ENCODE data around the gene AGO1. TPM values are rescaled to one million over a fixed set of nuclear protein-coding genes. Genes with fewer than 3 reads are reported as not detected.

Gene AGO1
- total RNA-seq, 1 experiment from 2014 or later: 36.2 TPM

GRCh38 chr1:35924838-35925237 lies 41.8 kb downstream of the AGO1 start:
- Histone ChIP-seq H4K20me1 (ENCODE audit: insufficient read depth) (no peaks in the 10 kb centered on the region), H2AFZ (ENCODE audit: low read depth, low read length, poor library complexity, severe bottlenecking) (no peak overlapping the region), H3K27ac (ENCODE audit: low read depth, low read length) (no peak overlapping the region), H3K9me2 (ENCODE audit: insufficient read depth) (no peaks in the 10 kb centered on the region), H3K36me3 (ENCODE audit: control insufficient read depth in 1 of 2, insufficient read depth in 2 of 2, low read length in 2 of 2) (peaks cover under 1% of the 10 kb centered on the region in 2 experiments; a peak in 3 of 4 replicates), H3K79me2 (ENCODE audit: insufficient read depth, low read length) (no peaks in the 10 kb centered on the region), H3K4me3 (replicated peaks in 1 of 2; ENCODE audit: low read depth in 1 of 2, low read length in 2 of 2) (no peak overlapping the region), H3K4me1 (ENCODE audit: control insufficient read depth in 1 of 2, insufficient read depth in 2 of 2, low read length in 2 of 2) (peaks cover 2 to 3% of the 10 kb centered on the region in 2 experiments; a peak in 3 of 4 replicates), H3K9me3 (ENCODE audit: control insufficient read depth in 1 of 2, insufficient read depth in 1 of 2, low read depth in 1 of 2, low read length in 2 of 2) (no peaks in the 10 kb centered on the region), H3K27me3 (ENCODE audit: insufficient read depth, low read length) (no peaks in the 10 kb centered on the region), H3K4me2 (ENCODE audit: low read length) (no peak overlapping the region), H3K9ac (ENCODE audit: low read length) (no peak overlapping the region)
- ATAC-seq: no peak
- no TSS peak for BruUV-seq (replicated peaks)
- POLR2A ChIA-PET: no interaction called here
- RAD21 ChIA-PET (ENCODE audit: low non-redundant PET in 1 of 2, low total read pairs in 2 of 2, uncharacterized antibody in 2 of 2, unreplicated experiment in 2 of 2): no interaction called here
- CTCF ChIA-PET: no interaction called here
- no peak for DNase-seq (ENCODE audit: low read depth, low spot score)
- intact Hi-C loops (cut with micrococcal nuclease): no loop called here
- TF ChIP-seq FOSL1 (IDR thresholded peaks at IDR 0.05; ENCODE audit: low read depth) (no peak), ELF1 (IDR thresholded peaks at IDR 0.05; ENCODE audit: borderline replicate concordance, low read depth) (no peak), CEBPB (IDR thresholded peaks at IDR 0.05; ENCODE audit: low read depth) (no peak), CBX3 (IDR thresholded peaks at IDR 0.05; ENCODE audit: low read depth) (no peak), ZNF274 (IDR thresholded peaks at IDR 0.05; ENCODE audit: low read depth, low read length) (no peak), POLR2A (IDR thresholded peaks at IDR 0.05; ENCODE audit: borderline replicate concordance, extremely low read depth, insufficient read depth, insufficient read length) (no peak), SP1 (IDR thresholded peaks at IDR 0.05; ENCODE audit: low read depth) (no peak)
- TF ChIP-seq, protein P1, sequence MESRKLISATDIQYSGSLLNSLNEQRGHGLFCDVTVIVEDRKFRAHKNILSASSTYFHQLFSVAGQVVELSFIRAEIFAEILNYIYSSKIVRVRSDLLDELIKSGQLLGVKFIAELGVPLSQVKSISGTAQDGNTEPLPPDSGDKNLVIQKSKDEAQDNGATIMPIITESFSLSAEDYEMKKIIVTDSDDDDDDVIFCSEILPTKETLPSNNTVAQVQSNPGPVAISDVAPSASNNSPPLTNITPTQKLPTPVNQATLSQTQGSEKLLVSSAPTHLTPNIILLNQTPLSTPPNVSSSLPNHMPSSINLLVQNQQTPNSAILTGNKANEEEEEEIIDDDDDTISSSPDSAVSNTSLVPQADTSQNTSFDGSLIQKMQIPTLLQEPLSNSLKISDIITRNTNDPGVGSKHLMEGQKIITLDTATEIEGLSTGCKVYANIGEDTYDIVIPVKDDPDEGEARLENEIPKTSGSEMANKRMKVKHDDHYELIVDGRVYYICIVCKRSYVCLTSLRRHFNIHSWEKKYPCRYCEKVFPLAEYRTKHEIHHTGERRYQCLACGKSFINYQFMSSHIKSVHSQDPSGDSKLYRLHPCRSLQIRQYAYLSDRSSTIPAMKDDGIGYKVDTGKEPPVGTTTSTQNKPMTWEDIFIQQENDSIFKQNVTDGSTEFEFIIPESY (IDR thresholded peaks at IDR 0.05; ENCODE audit: extremely low read depth, insufficient replicate concordance, low read length): no peak

DNA sequence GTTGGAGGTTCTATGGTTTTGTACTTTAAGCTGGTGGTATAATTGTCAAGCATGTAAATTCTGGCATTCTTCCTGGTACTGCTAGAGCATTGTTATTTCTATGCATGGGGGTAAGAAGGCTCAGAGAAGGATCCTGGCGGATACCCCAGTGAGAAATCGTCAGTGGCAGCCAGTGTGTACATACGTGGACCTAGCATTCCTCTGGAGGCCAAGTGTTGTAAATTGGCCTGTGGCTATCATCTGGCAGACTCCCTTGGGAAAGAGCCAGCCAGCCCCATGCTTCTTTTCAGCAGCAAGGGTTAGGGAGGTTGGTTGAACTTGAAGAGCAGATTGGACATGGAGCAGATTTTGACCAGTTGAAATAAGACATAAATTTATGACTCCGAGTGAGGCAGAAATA lies 42.7 kb downstream of the AGO1 start:
- H3K9me3 ChIP-seq (ENCODE audit: control insufficient read depth in 1 of 2, insufficient read depth in 1 of 2, low read depth in 1 of 2, low read length in 2 of 2): no peaks in the 10 kb centered on the region
- H3K79me2 ChIP-seq (ENCODE audit: insufficient read depth, low read length): no peaks in the 10 kb centered on the region
- no peak overlapping the region for H3K4me3 ChIP-seq (replicated peaks in 1 of 2; ENCODE audit: low read depth in 1 of 2, low read length in 2 of 2)
- H4K20me1 ChIP-seq (ENCODE audit: insufficient read depth): no peaks in the 10 kb centered on the region
- POLR2A ChIA-PET: no interaction called here
- H3K9ac ChIP-seq (ENCODE audit: low read length): no peak overlapping the region
- peaks cover 3 to 6% of the 10 kb centered on the region in 2 experiments; a peak in 3 of 4 replicates for H3K4me1 ChIP-seq (ENCODE audit: control insufficient read depth in 1 of 2, insufficient read depth in 2 of 2, low read length in 2 of 2)
- H3K4me2 ChIP-seq (ENCODE audit: low read length): no peak overlapping the region
- no peaks in the 10 kb centered on the region for H3K9me2 ChIP-seq (ENCODE audit: insufficient read depth)
- CTCF ChIA-PET: interaction anchor here (1.3 kb wide), 1 partner anchor 43 kb away, joined by 3 read pairs; the partner anchor contains the start of gene AGO1
- RAD21 ChIA-PET (ENCODE audit: low non-redundant PET in 1 of 2, low total read pairs in 2 of 2, uncharacterized antibody in 2 of 2, unreplicated experiment in 2 of 2): no interaction called here
- BruUV-seq (replicated peaks): no TSS peak
- H3K27me3 ChIP-seq (ENCODE audit: insufficient read depth, low read length): no peaks in the 10 kb centered on the region
- H3K36me3 ChIP-seq (ENCODE audit: control insufficient read depth in 1 of 2, insufficient read depth in 2 of 2, low read length in 2 of 2): no peaks in the 10 kb centered on the region; a peak in 1 of 4 replicates
- ATAC-seq (no peak), DNase-seq (ENCODE audit: low read depth, low spot score) (no peak)
- H3K27ac ChIP-seq (ENCODE audit: low read depth, low read length): no peak overlapping the region
- intact Hi-C loops (cut with micrococcal nuclease): no loop called here
- no peak overlapping the region for H2AFZ ChIP-seq (ENCODE audit: low read depth, low read length, poor library complexity, severe bottlenecking)
- TF ChIP-seq POLR2AphosphoS5 (IDR thresholded peaks at IDR 0.05; ENCODE audit: low read depth, low read length) (no peak), REST (IDR thresholded peaks at IDR 0.05; ENCODE audit: low read depth) (no peak), EZH2phosphoT487 (IDR thresholded peaks at IDR 0.05; ENCODE audit: borderline replicate concordance) (no peak), POLR2A (IDR thresholded peaks at IDR 0.05; ENCODE audit: borderline replicate concordance, extremely low read depth, insufficient read depth, insufficient read length) (no peak), CEBPB (IDR thresholded peaks at IDR 0.05; ENCODE audit: low read depth) (no peak), CTCF (IDR thresholded peaks at IDR 0.05 in 2 of 3, conservative IDR thresholded peaks at IDR 0.05 in 1 of 3; ENCODE audit: borderline replicate concordance in 1 of 3, insufficient read depth in 1 of 3, low read depth in 2 of 3, low read length in 2 of 3) (no peak), SRF (IDR thresholded peaks at IDR 0.05; ENCODE audit: low read depth) (no peak), FOSL1 (IDR thresholded peaks at IDR 0.05; ENCODE audit: low read depth) (no peak)

Data from HCT116 (cell line).